Lung (tissue), 12 donors: Measurements from ENCODE around the gene PPM1B. TPM values are rescaled to one million over a fixed set of nuclear protein-coding genes. Genes with fewer than 3 reads are reported as not detected.

Experiments used
- ATAC-seq: fragments of 200-7000 bp; cut with Tn5 transposase; one replicate; pipeline ENCODE4 v1.9.1; 2020; ENCODE audit warnings: moderate number of reproducible peaks; ENCODE audit not compliant: insufficient read depth, low FRiP score
- DNase-seq, 3 donors: peaks; one replicate each; pipeline ENCODE4 v3.0.0-alpha.2; 2013 to 2017
- H3K27ac ChIP-seq, 2 donors: one replicate each; pipeline ENCODE4 v1.5.1; 2013; ENCODE audit warnings: mild to moderate bottlenecking in 2 of 2, moderate library complexity in 2 of 2, control low read depth in 1 of 2, inconsistent platforms in 1 of 2, low read depth in 1 of 2, low read length in 1 of 2
- H3K27me3 ChIP-seq, 3 donors: one replicate each; pipeline ENCODE4 v1.5.1; 2013; ENCODE audit warnings: low read length in 2 of 3; ENCODE audit not compliant: control insufficient read depth in 3 of 3, insufficient read depth in 3 of 3
- H3K36me3 ChIP-seq, 4 donors: one replicate each; pipeline ENCODE4 v1.5.1; 2013; ENCODE audit warnings: low read length in 4 of 4, mild to moderate bottlenecking in 1 of 4, moderate library complexity in 1 of 4; ENCODE audit not compliant: control insufficient read depth in 4 of 4, insufficient read depth in 4 of 4
- H3K4me1 ChIP-seq, 5 donors: one replicate each; pipeline ENCODE4 v1.5.1; 2013; ENCODE audit warnings: low read length in 5 of 5, mild to moderate bottlenecking in 2 of 5, moderate library complexity in 1 of 5; ENCODE audit not compliant: control insufficient read depth in 5 of 5, insufficient read depth in 5 of 5
- H3K4me3 ChIP-seq: one replicate; pipeline ENCODE4 v1.5.1; 2013; ENCODE audit warnings: mild to moderate bottlenecking, control low read depth, moderate library complexity
- H3K9ac ChIP-seq, 2 donors: one replicate each; pipeline ENCODE4 v1.5.1; 2013; ENCODE audit warnings: low read length in 2 of 2, control low read depth in 1 of 2; ENCODE audit not compliant: insufficient read depth in 1 of 2
- H3K9me3 ChIP-seq, 4 donors: one replicate each; pipeline ENCODE4 v1.5.1; 2013; ENCODE audit warnings: low read length in 3 of 4, mild to moderate bottlenecking in 1 of 4, moderate library complexity in 1 of 4; ENCODE audit not compliant: control insufficient read depth in 4 of 4, insufficient read depth in 3 of 4
- CTCF ChIP-seq: IDR thresholded peaks from 2 replicates; pipeline ENCODE4 v1.5.1; 2012; ENCODE audit warnings: mild to moderate bottlenecking; ENCODE audit errors: control extremely low read depth, extremely low read depth
- WGBS, 2 donors: extraction: QIAGEN DNeasy Blood & Tissue Kit; methylation state at CpG; one replicate each; pipeline ENCODE4 v1.1.7; 2013; 5-methylcytosine and 5-hydroxymethylcytosine counted together
- polyA plus RNA-seq, 2 donors: library from polyadenylated mRNA; stranded (reverse); fragments of 200-250 nt; gene quantifications; one replicate each; pipeline ENCODE4 v1.2.1, GENCODE V29; 2013
- total RNA-seq, 2 donors: library from RNA; depleted of rRNA in 1 of 2; stranded (reverse); fragments of >200 nt in 1 of 2; gene quantifications; one replicate each; pipeline ENCODE4 v1.2.1, GENCODE V29; 2014 to 2021
- donor health status: control.
- donor health status: control.
- donor health status: Bipolar disorder and iron deficiency.
- donor health status: healthy.
- donor health status: DM: yes; HTN: yes; CAD: no.

Gene PPM1B
- total and polyA plus RNA-seq, 4 donors = 18.2 to 66.2 (median 29.6) TPM

GRCh38 chr2:44267796-44268648, 99.3 kb downstream of the PPM1B start:
- 73 to 90% methylated on average over 7 of the region's 7 CpGs for WGBS, 2 donors
- Histone ChIP-seq H3K4me3 (no peak overlapping the region), H3K9me3 (peaks cover 0 to 2% (median 0%) of the 10 kb centered on the region in 4 donors), H3K9ac (no peak overlapping the region), H3K27me3 (no peaks in the 10 kb centered on the region), H3K36me3 (no peaks in the 10 kb centered on the region), H3K4me1 (no peaks in the 10 kb centered on the region), H3K27ac (no peak overlapping the region)
- no peak for TF ChIP-seq CTCF
- no peak for ATAC-seq
- peak in 1 of 3 donors; percentile 11 for DNase-seq

GRCh38 chr2:44269831-44270230, 101.2 kb downstream of the PPM1B start:
- DNase-seq (no peak), ATAC-seq (no peak)
- Histone ChIP-seq H3K27ac (no peak overlapping the region), H3K36me3 (no peaks in the 10 kb centered on the region), H3K27me3 (no peaks in the 10 kb centered on the region), H3K4me1 (no peaks in the 10 kb centered on the region), H3K9ac (no peak overlapping the region), H3K9me3 (peaks cover 0 to 2% (median 0%) of the 10 kb centered on the region in 4 donors), H3K4me3 (no peak overlapping the region)
- TF ChIP-seq CTCF = no peak
- 61 to 89% methylated on average over 1 of the region's 1 CpG for WGBS, 2 donors

- 94 to 96% methylated on average over 7 of the region's 7 CpGs for WGBS, 2 donors
- Histone ChIP-seq H3K27me3 (no peaks in the 10 kb centered on the region), H3K9me3 (peaks cover 0 to 2% (median 0%) of the 10 kb centered on the region in 4 donors), H3K4me1 (no peaks in the 10 kb centered on the region), H3K9ac (no peak overlapping the region), H3K36me3 (no peaks in the 10 kb centered on the region), H3K4me3 (no peak overlapping the region), H3K27ac (no peak overlapping the region)
- DNase-seq (no peak), ATAC-seq (no peak)
- no peak for TF ChIP-seq CTCF
These were observed 102.6 kb downstream of the PPM1B start for GRCh38 chr2:44271296-44271695.
